ENCODE measurements around the gene PHRF1.
"Not testable (repeated sequence)": the region's sequence is repeated elsewhere in the genome, so short reads cannot be mapped to it uniquely, and the experiment has no call there.

DNA sequence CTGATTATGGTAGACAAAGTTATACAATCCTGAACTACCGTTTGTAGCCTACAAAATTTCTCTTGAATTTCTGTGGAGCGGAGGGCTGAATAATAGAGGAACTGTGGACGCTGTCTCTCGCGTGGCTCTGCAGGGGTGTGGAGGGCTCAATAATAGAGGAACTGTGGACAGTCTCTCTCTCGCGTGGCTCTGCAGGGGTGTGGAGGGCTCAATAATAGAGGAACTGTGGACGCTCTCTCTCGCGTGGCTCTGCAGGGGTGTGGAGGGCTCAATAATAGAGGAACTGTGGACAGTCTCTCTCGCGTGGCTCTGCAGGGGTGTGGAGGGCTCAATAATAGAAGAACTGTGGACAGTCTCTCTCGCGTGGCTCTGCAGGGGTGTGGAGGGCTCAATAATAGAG, 76.9 kb downstream of the PHRF1 start:
- TF ChIP-seq, protein P1, sequence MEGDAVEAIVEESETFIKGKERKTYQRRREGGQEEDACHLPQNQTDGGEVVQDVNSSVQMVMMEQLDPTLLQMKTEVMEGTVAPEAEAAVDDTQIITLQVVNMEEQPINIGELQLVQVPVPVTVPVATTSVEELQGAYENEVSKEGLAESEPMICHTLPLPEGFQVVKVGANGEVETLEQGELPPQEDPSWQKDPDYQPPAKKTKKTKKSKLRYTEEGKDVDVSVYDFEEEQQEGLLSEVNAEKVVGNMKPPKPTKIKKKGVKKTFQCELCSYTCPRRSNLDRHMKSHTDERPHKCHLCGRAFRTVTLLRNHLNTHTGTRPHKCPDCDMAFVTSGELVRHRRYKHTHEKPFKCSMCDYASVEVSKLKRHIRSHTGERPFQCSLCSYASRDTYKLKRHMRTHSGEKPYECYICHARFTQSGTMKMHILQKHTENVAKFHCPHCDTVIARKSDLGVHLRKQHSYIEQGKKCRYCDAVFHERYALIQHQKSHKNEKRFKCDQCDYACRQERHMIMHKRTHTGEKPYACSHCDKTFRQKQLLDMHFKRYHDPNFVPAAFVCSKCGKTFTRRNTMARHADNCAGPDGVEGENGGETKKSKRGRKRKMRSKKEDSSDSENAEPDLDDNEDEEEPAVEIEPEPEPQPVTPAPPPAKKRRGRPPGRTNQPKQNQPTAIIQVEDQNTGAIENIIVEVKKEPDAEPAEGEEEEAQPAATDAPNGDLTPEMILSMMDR (IDR thresholded peaks at IDR 0.05; ENCODE audit: low read length), result not testable (repeated sequence)
- TF ChIP-seq EZH2phosphoT487 (IDR thresholded peaks at IDR 0.05; ENCODE audit: low read length), result not testable (repeated sequence)
